Measurements from ENCODE around the gene OPN3. TPM values are rescaled to one million over a fixed set of nuclear protein-coding genes. Genes with fewer than 3 reads are reported as not detected.

The OPN3 gene
- total RNA-seq, 6 donors from 2014 or later, result 11.5 to 63.4 (median 30.2) TPM

GRCh38 chr1:241615043-241615974 lies 24.9 kb downstream of the OPN3 start:
- Histone ChIP-seq H3K4me3 (no peak overlapping the region), H3K9me3 (no peaks in the 10 kb centered on the region), H3K27me3 (no peaks in the 10 kb centered on the region), H3K36me3 (no peaks in the 10 kb centered on the region), H3K27ac (no peak overlapping the region), H3K4me1 (peaks cover 6 to 14% (median 13%) of the 10 kb centered on the region in 4 donors)
- ATAC-seq (ENCODE audit: low FRiP score in 2 of 2), result no peak
- TF ChIP-seq CTCF (IDR thresholded peaks at IDR 0.05) (no peak), POLR2AphosphoS5 (IDR thresholded peaks at IDR 0.05) (no peak), POLR2A (IDR thresholded peaks at IDR 0.05) (no peak), EP300 (IDR thresholded peaks at IDR 0.05) (no peak)
- no peak for DNase-seq
- 85 to 90% methylated on average over 8 of the region's 8 CpGs for WGBS, 2 donors

GRCh38 chr1:241614572-241614971 lies 25.6 kb downstream of the OPN3 start:
- DNase-seq (no peak), ATAC-seq (ENCODE audit: low FRiP score in 2 of 2) (no peak)
- no peak overlapping the region for H3K27ac ChIP-seq
- no peaks in the 10 kb centered on the region for H3K36me3 ChIP-seq
- H3K27me3 ChIP-seq, result no peaks in the 10 kb centered on the region
- H3K4me3 ChIP-seq, result no peak overlapping the region
- TF ChIP-seq EP300 (IDR thresholded peaks at IDR 0.05) (no peak), POLR2A (IDR thresholded peaks at IDR 0.05) (no peak), CTCF (IDR thresholded peaks at IDR 0.05) (no peak)
- peaks cover 13 to 21% (median 19%) of the 10 kb centered on the region in 4 donors for H3K4me1 ChIP-seq
- no peaks in the 10 kb centered on the region for H3K9me3 ChIP-seq
- 78% methylated on average over 4 of the region's 4 CpGs for WGBS, 2 donors

GRCh38 chr1:241614144-241614543 lies 26.0 kb downstream of the OPN3 start:
- H3K9me3 ChIP-seq, result no peaks in the 10 kb centered on the region
- H3K4me1 ChIP-seq, result peaks cover 13 to 21% (median 19%) of the 10 kb centered on the region in 4 donors
- H3K27me3 ChIP-seq, result no peaks in the 10 kb centered on the region
- DNase-seq (no peak), ATAC-seq (ENCODE audit: low FRiP score in 2 of 2) (no peak)
- H3K4me3 ChIP-seq, result no peak overlapping the region
- H3K36me3 ChIP-seq, result no peaks in the 10 kb centered on the region
- WGBS, 2 donors, result 91 to 94% methylated on average over 4 of the region's 4 CpGs
- TF ChIP-seq EP300 (IDR thresholded peaks at IDR 0.05) (no peak), POLR2AphosphoS5 (IDR thresholded peaks at IDR 0.05) (no peak), CTCF (IDR thresholded peaks at IDR 0.05) (no peak), POLR2A (IDR thresholded peaks at IDR 0.05) (no peak)
- no peak overlapping the region for H3K27ac ChIP-seq

GRCh38 chr1:241612533-241613477 lies 27.4 kb downstream of the OPN3 start:
- Histone ChIP-seq H3K36me3 (no peaks in the 10 kb centered on the region), H3K4me1 (peaks cover 13 to 21% (median 19%) of the 10 kb centered on the region in 4 donors), H3K4me3 (no peak overlapping the region), H3K9me3 (no peaks in the 10 kb centered on the region), H3K27me3 (no peaks in the 10 kb centered on the region), H3K27ac (peak overlapping the region in 2 of 4 donors; percentile 13 to 26)
- peak in 1 of 2 donors; percentile 25 for DNase-seq
- peak in 1 of 2 donors; percentile 68 for ATAC-seq (ENCODE audit: low FRiP score in 2 of 2)
- WGBS, 2 donors, result 80 to 87% methylated on average over 9 of the region's 9 CpGs
- TF ChIP-seq EP300 (IDR thresholded peaks at IDR 0.05) (peak in 2 of 4 donors; percentile 5 to 86), POLR2A (IDR thresholded peaks at IDR 0.05) (no peak), POLR2AphosphoS5 (IDR thresholded peaks at IDR 0.05) (no peak), CTCF (IDR thresholded peaks at IDR 0.05) (no peak)

Data from upper lobe of left lung (tissue), 6 donors.